Spleen (tissue), 7 donors: ENCODE results near the gene OPHN1.

Experiments used
- POLR2AphosphoS5 ChIP-seq, 3 donors: sonication (generic); formaldehyde crosslinking; IDR thresholded peaks; one replicate each; pipeline ENCODE4 v1.5.1; 2017; ENCODE audit warnings: antibody characterized with exemption in 3 of 3
- TF ChIP-seq, protein P1 (sequence below), 11 experiments: fragments of 200-600 bp in 7 of 11; fragments of 450-650 bp in 4 of 11; sonication (generic) in 4 of 11; IDR thresholded peaks in 8 of 11; conservative IDR thresholded peaks in 3 of 11; 1 replicate in 7 of 11; 2 replicates in 4 of 11; pipeline versions ENCODE4 v1.4.0 to v1.8.0; 2016 to 2021; ENCODE audit warnings: antibody characterized with exemption in 11 of 11, inconsistent platforms in 4 of 11, mild to moderate bottlenecking in 1 of 11
- donor health status: DM: no; HTN: no; CAD: no; lungs with moderate emphysema.
- donor health status: DM: no; HTN: no; CAD: no.
- donor health status: DM: no; HTN: no; CAD: no.

DNA sequence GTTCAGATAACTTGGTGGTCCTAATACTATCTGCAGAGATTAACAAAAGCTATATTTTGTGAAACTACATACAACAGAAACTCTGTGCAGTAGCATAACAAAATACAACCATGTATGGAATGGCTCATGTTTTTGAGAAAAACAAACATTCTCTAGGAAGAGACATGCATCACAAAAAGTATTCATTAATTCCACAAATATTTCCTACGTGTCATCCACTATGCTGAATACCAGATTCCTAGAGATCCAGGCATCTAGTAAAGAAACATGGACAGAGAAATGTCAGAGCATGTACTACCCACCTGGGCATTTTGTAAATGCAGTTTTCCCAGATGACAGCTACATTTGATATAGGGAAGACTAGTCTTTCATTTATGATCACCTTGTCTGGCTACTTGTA is 248.1 kb downstream of the OPHN1 start:
- TF ChIP-seq, protein P1, sequence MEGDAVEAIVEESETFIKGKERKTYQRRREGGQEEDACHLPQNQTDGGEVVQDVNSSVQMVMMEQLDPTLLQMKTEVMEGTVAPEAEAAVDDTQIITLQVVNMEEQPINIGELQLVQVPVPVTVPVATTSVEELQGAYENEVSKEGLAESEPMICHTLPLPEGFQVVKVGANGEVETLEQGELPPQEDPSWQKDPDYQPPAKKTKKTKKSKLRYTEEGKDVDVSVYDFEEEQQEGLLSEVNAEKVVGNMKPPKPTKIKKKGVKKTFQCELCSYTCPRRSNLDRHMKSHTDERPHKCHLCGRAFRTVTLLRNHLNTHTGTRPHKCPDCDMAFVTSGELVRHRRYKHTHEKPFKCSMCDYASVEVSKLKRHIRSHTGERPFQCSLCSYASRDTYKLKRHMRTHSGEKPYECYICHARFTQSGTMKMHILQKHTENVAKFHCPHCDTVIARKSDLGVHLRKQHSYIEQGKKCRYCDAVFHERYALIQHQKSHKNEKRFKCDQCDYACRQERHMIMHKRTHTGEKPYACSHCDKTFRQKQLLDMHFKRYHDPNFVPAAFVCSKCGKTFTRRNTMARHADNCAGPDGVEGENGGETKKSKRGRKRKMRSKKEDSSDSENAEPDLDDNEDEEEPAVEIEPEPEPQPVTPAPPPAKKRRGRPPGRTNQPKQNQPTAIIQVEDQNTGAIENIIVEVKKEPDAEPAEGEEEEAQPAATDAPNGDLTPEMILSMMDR (IDR thresholded peaks at IDR 0.05 in 8 of 11, conservative IDR thresholded peaks at IDR 0.05 in 3 of 11), result no peak
- no peak for TF ChIP-seq POLR2AphosphoS5 (IDR thresholded peaks at IDR 0.05)
